HG02973 (cell line): ENCODE data around the gene SERTM1.

Experiments
- ATAC-seq: cut with Tn5 transposase; IDR thresholded peaks from one replicate; pipeline ENCODE4 v1.9.1; 2021; ENCODE audit warnings: moderate library complexity; ENCODE audit not compliant: unreplicated experiment

Gene SERTM1

GRCh38 chr13:36710396-36710795 is 36.6 kb downstream of the SERTM1 start:
- no peak for ATAC-seq

GRCh38 chr13:36712290-36712689 is 38.5 kb downstream of the SERTM1 start:
- ATAC-seq: no peak

- no peak for ATAC-seq
Measured at GRCh38 chr13:36712770-36713169, 39.0 kb downstream of the SERTM1 start.

- no peak for ATAC-seq
Measured at GRCh38 chr13:36713887-36714286, 40.1 kb downstream of the SERTM1 start.

GRCh38 chr13:36715841-36716240 is 42.0 kb downstream of the SERTM1 start:
- ATAC-seq: no peak

- ATAC-seq: no peak
Measured at GRCh38 chr13:36717017-36717416, 43.2 kb downstream of the SERTM1 start.

GRCh38 chr13:36717966-36718545 is 44.2 kb downstream of the SERTM1 start:
- no peak for ATAC-seq

- no peak for ATAC-seq
Measured at GRCh38 chr13:36718686-36719085, 44.9 kb downstream of the SERTM1 start.

- no peak for ATAC-seq
Measured at GRCh38 chr13:36724141-36724540, 50.3 kb downstream of the SERTM1 start.

GRCh38 chr13:36725936-36726335 is 52.1 kb downstream of the SERTM1 start:
- no peak for ATAC-seq

GRCh38 chr13:36728006-36728405 is 54.2 kb downstream of the SERTM1 start:
- ATAC-seq: no peak

- no peak for ATAC-seq
Measured at GRCh38 chr13:36736119-36736726, 62.4 kb downstream of the SERTM1 start.

- ATAC-seq: no peak
Measured at GRCh38 chr13:36737524-36738083, 63.8 kb downstream of the SERTM1 start.

- no peak for ATAC-seq
Measured at GRCh38 chr13:36745436-36745835, 71.6 kb downstream of the SERTM1 start.

GRCh38 chr13:36746051-36746450 is 72.2 kb downstream of the SERTM1 start:
- ATAC-seq: no peak
